ENCODE results near the gene LYRM1.

Gene LYRM1

DNA sequence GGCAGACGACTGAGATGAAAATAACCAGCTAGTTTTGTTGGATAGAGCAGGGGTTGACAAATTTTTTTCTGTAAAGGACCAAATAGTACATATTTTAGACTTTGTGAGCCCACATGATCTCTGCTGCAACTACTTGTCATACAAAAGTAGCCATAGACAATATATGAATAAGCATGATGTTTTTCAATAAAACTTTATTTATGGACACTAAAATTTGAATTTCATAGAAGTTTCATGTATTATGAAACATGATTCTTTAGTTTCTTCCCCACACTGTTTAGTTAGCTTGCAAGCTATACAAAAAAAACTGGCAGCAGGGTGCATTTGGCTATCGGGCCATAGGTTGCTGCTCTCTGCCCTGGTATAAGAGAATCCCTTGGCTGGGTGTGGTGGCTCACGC is 56.6 kb downstream of the LYRM1 start:
- Histone ChIP-seq H3K9me3 (ENCODE audit: control insufficient read depth, insufficient read depth, low read length) (no peaks in the 10 kb centered on the region), H3K9me2 (replicated peaks; ENCODE audit: control insufficient read depth, low read length) (no peaks in the 10 kb centered on the region), H3K36me3 (ENCODE audit: control insufficient read depth, low read length) (no peaks in the 10 kb centered on the region), H3K4me1 (ENCODE audit: control insufficient read depth, low read length) (no peaks in the 10 kb centered on the region), H3K27me3 (ENCODE audit: control insufficient read depth, low read length) (no peaks in the 10 kb centered on the region), H3F3A (ENCODE audit: control insufficient read depth, insufficient read depth) (no peaks in the 10 kb centered on the region), H3K4me3 (ENCODE audit: low read length) (no peak overlapping the region), H3K79me2 (ENCODE audit: control insufficient read depth, low read length) (no peaks in the 10 kb centered on the region), H3K27ac (ENCODE audit: low read depth, low read length) (no peak overlapping the region), H3K4me2 (ENCODE audit: low read length) (no peak overlapping the region), H4K20me1 (ENCODE audit: control insufficient read depth, insufficient read depth, low read depth, low read length) (no peaks in the 10 kb centered on the region)
- TF ChIP-seq CTCF (IDR thresholded peaks at IDR 0.05; ENCODE audit: low read depth, low read length, poor library complexity, severe bottlenecking): no peak
- TF ChIP-seq EZH2phosphoT487 (IDR thresholded peaks at IDR 0.05; ENCODE audit: borderline replicate concordance, low read length): no peak

- no peaks in the 10 kb centered on the region for H3K27me3 ChIP-seq (ENCODE audit: control insufficient read depth, low read length)
- no peak for TF ChIP-seq CTCF (IDR thresholded peaks at IDR 0.05; ENCODE audit: low read depth, low read length, poor library complexity, severe bottlenecking)
- TF ChIP-seq EZH2phosphoT487 (IDR thresholded peaks at IDR 0.05; ENCODE audit: borderline replicate concordance, low read length): no peak
- H4K20me1 ChIP-seq (ENCODE audit: control insufficient read depth, insufficient read depth, low read depth, low read length): no peaks in the 10 kb centered on the region
- no peak overlapping the region for H3K4me2 ChIP-seq (ENCODE audit: low read length)
- H3K36me3 ChIP-seq (ENCODE audit: control insufficient read depth, low read length): no peaks in the 10 kb centered on the region
- H3F3A ChIP-seq (ENCODE audit: control insufficient read depth, insufficient read depth): no peaks in the 10 kb centered on the region
- no peaks in the 10 kb centered on the region for H3K9me3 ChIP-seq (ENCODE audit: control insufficient read depth, insufficient read depth, low read length)
- H3K27ac ChIP-seq (ENCODE audit: low read depth, low read length): no peak overlapping the region
- no peaks in the 10 kb centered on the region for H3K4me1 ChIP-seq (ENCODE audit: control insufficient read depth, low read length)
- no peak overlapping the region for H3K4me3 ChIP-seq (ENCODE audit: low read length)
- H3K79me2 ChIP-seq (ENCODE audit: control insufficient read depth, low read length): no peaks in the 10 kb centered on the region
- no peaks in the 10 kb centered on the region for H3K9me2 ChIP-seq (replicated peaks; ENCODE audit: control insufficient read depth, low read length)
These were observed 60.3 kb downstream of the LYRM1 start for GRCh38 chr16:20960899-20961298.

- H3K9me3 ChIP-seq (ENCODE audit: control insufficient read depth, insufficient read depth, low read length): no peaks in the 10 kb centered on the region
- no peak overlapping the region for H3K27ac ChIP-seq (ENCODE audit: low read depth, low read length)
- H3K36me3 ChIP-seq (ENCODE audit: control insufficient read depth, low read length): no peaks in the 10 kb centered on the region
- no peaks in the 10 kb centered on the region for H3K79me2 ChIP-seq (ENCODE audit: control insufficient read depth, low read length)
- H3K27me3 ChIP-seq (ENCODE audit: control insufficient read depth, low read length): no peaks in the 10 kb centered on the region; the same call in 1 of the 2 replicates
- no peaks in the 10 kb centered on the region for H4K20me1 ChIP-seq (ENCODE audit: control insufficient read depth, insufficient read depth, low read depth, low read length)
- H3K4me1 ChIP-seq (ENCODE audit: control insufficient read depth, low read length): no peaks in the 10 kb centered on the region
- no peaks in the 10 kb centered on the region for H3F3A ChIP-seq (ENCODE audit: control insufficient read depth, insufficient read depth)
- H3K4me2 ChIP-seq (ENCODE audit: low read length): no peak overlapping the region
- H3K9me2 ChIP-seq (replicated peaks; ENCODE audit: control insufficient read depth, low read length): no peaks in the 10 kb centered on the region
- TF ChIP-seq CTCF (IDR thresholded peaks at IDR 0.05; ENCODE audit: low read depth, low read length, poor library complexity, severe bottlenecking) (no peak), EZH2phosphoT487 (IDR thresholded peaks at IDR 0.05; ENCODE audit: borderline replicate concordance, low read length) (no peak)
- no peak overlapping the region for H3K4me3 ChIP-seq (ENCODE audit: low read length)
These were observed 68.2 kb downstream of the LYRM1 start for GRCh38 chr16:20968765-20969164.

- Histone ChIP-seq H3K9me3 (ENCODE audit: control insufficient read depth, insufficient read depth, low read length) (no peaks in the 10 kb centered on the region), H3K36me3 (ENCODE audit: control insufficient read depth, low read length) (no peaks in the 10 kb centered on the region), H3K79me2 (ENCODE audit: control insufficient read depth, low read length) (no peaks in the 10 kb centered on the region), H3K4me3 (ENCODE audit: low read length) (no peak overlapping the region), H4K20me1 (ENCODE audit: control insufficient read depth, insufficient read depth, low read depth, low read length) (no peaks in the 10 kb centered on the region), H3K9me2 (replicated peaks; ENCODE audit: control insufficient read depth, low read length) (no peaks in the 10 kb centered on the region), H3K27ac (ENCODE audit: low read depth, low read length) (no peak overlapping the region), H3K27me3 (ENCODE audit: control insufficient read depth, low read length) (no peaks in the 10 kb centered on the region; the same call in 1 of the 2 replicates), H3F3A (ENCODE audit: control insufficient read depth, insufficient read depth) (no peaks in the 10 kb centered on the region), H3K4me1 (ENCODE audit: control insufficient read depth, low read length) (no peaks in the 10 kb centered on the region), H3K4me2 (ENCODE audit: low read length) (no peak overlapping the region)
- TF ChIP-seq CTCF (IDR thresholded peaks at IDR 0.05; ENCODE audit: low read depth, low read length, poor library complexity, severe bottlenecking) (no peak), EZH2phosphoT487 (IDR thresholded peaks at IDR 0.05; ENCODE audit: borderline replicate concordance, low read length) (no peak)
These were observed 68.8 kb downstream of the LYRM1 start for GRCh38 chr16:20969386-20969785.
